ENCODE results near the gene SEC14L2. TPM values are rescaled to one million over a fixed set of nuclear protein-coding genes. Genes with fewer than 3 reads are reported as not detected.

Gene SEC14L2
- polyA plus RNA-seq, 2 donors: 27.2 to 29.1 TPM

DNA sequence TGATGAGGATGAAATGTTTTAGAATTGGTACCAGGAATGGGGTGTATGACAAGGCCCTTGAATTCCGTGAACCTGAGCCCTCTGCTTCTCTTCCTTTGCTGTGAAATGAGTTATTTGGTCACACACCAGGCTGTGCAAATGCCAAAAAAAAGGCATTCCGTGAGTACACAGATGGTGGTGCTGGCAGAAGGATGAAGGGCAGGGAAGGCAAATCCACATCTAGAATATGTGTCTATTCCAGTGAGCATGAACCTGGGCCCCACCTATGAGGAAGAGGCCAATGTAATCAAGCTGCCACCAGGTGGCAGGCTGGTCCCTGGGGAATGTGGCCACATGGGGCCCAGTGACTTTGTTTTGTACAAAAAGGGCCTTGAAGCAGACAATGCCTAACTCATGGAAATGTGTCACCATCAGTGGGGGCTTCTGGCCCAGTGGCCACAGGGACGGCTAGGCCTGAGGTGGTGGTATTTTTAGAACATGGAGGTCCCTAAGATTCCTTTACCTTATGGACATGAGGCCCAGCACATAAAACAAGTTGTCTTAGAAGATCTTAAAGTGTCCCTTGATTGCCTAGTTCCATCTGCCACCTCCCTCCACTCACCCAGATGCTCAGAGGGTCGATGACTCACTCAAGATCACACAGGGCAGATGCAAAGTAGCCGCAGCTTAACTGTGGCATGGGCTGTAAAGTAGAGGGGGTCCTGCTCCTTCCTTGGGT is 5.7 kb upstream of the SEC14L2 start:
- Histone ChIP-seq H3K4me3 (ENCODE audit: low read depth in 1 of 2, low read length in 2 of 2) (no peak overlapping the region), H3K36me3 (ENCODE audit: control insufficient read depth in 2 of 2, insufficient read depth in 2 of 2, low read length in 1 of 2) (no peaks in the 10 kb centered on the region), H3K27me3 (ENCODE audit: control insufficient read depth in 1 of 2, insufficient read depth in 2 of 2, low read length in 2 of 2) (no peaks in the 10 kb centered on the region), H3K9me3 (ENCODE audit: control insufficient read depth in 2 of 2, insufficient read depth in 1 of 2, low read depth in 1 of 2, low read length in 1 of 2) (no peaks in the 10 kb centered on the region), H3K4me1 (ENCODE audit: control insufficient read depth in 2 of 2, insufficient read depth in 2 of 2, low read length in 1 of 2) (peaks cover 0 to 9% of the 10 kb centered on the region in 2 donors), H3K27ac (ENCODE audit: low read depth in 2 of 2, low read length in 1 of 2) (no peak overlapping the region)
- WGBS, 2 donors: 55 to 60% methylated on average over 5 of the region's 5 CpGs

DNA sequence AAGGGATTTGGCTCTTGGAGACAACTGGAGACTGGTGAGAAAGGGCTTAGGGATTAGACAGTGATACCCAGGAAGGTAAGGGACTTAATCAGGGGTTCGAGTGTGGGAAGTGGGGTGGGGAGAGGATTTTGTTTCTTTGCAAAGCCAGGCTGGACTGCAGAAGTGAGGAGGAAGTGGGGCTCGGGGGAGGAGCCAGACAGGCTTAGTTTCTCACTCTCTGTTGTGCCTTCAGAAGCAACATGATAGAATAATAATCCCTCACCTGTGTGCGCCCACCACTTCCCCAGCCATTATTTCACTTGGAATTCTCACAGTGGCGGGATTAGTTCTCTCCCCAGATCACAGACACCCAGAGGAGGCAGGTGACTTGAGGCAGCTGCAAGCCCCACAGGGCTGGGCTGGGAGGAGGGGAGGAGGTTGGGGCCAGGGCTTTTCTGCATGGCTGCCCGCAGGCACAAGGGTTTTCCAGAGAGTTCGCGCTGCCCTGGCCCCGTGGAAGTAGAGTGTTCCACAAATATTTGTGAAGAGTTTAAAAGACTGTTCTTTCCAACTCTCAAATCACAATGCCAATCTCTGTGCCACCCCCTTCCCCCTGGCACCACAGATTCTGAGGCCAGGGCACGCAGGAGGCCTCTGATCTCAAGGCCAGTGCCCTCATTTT is 4.0 kb upstream of the SEC14L2 start:
- no peaks in the 10 kb centered on the region for H3K36me3 ChIP-seq (ENCODE audit: control insufficient read depth in 2 of 2, insufficient read depth in 2 of 2, low read length in 1 of 2)
- H3K27me3 ChIP-seq (ENCODE audit: control insufficient read depth in 1 of 2, insufficient read depth in 2 of 2, low read length in 2 of 2): no peaks in the 10 kb centered on the region
- WGBS, 2 donors: 51 to 63% methylated on average over 9 of the region's 9 CpGs
- no peak overlapping the region for H3K4me3 ChIP-seq (ENCODE audit: low read depth in 1 of 2, low read length in 2 of 2)
- H3K9me3 ChIP-seq (ENCODE audit: control insufficient read depth in 2 of 2, insufficient read depth in 1 of 2, low read depth in 1 of 2, low read length in 1 of 2): no peaks in the 10 kb centered on the region
- H3K27ac ChIP-seq (ENCODE audit: low read depth in 2 of 2, low read length in 1 of 2): no peak overlapping the region
- peaks cover 0 to 3% of the 10 kb centered on the region in 2 donors for H3K4me1 ChIP-seq (ENCODE audit: control insufficient read depth in 2 of 2, insufficient read depth in 2 of 2, low read length in 1 of 2)

DNA sequence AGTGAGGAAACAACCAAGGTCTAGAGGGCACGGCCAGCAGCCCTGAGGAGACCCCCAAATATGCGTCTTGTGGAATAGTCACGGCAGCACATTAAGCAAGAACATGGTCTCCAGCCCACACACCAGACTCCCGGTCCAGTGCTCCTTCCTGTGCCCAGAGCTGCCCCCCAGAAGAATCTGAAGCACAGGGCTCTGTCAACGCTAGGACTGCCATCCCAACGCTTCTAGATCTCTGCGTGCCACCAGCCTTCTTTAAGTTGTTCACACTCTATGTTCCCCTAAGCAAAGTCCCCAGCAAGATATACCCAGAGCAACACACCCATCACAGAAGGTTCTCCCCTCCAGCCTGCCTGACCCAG is 3.5 kb upstream of the SEC14L2 start:
- no peaks in the 10 kb centered on the region for H3K9me3 ChIP-seq (ENCODE audit: control insufficient read depth in 2 of 2, insufficient read depth in 1 of 2, low read depth in 1 of 2, low read length in 1 of 2)
- 85% methylated on average over 7 of the region's 7 CpGs for WGBS, 2 donors
- H3K27ac ChIP-seq (ENCODE audit: low read depth in 2 of 2, low read length in 1 of 2): no peak overlapping the region
- H3K27me3 ChIP-seq (ENCODE audit: control insufficient read depth in 1 of 2, insufficient read depth in 2 of 2, low read length in 2 of 2): no peaks in the 10 kb centered on the region
- no peak overlapping the region for H3K4me3 ChIP-seq (ENCODE audit: low read depth in 1 of 2, low read length in 2 of 2)
- H3K4me1 ChIP-seq (ENCODE audit: control insufficient read depth in 2 of 2, insufficient read depth in 2 of 2, low read length in 1 of 2): peaks cover 0 to 8% of the 10 kb centered on the region in 2 donors
- H3K36me3 ChIP-seq (ENCODE audit: control insufficient read depth in 2 of 2, insufficient read depth in 2 of 2, low read length in 1 of 2): no peaks in the 10 kb centered on the region

DNA sequence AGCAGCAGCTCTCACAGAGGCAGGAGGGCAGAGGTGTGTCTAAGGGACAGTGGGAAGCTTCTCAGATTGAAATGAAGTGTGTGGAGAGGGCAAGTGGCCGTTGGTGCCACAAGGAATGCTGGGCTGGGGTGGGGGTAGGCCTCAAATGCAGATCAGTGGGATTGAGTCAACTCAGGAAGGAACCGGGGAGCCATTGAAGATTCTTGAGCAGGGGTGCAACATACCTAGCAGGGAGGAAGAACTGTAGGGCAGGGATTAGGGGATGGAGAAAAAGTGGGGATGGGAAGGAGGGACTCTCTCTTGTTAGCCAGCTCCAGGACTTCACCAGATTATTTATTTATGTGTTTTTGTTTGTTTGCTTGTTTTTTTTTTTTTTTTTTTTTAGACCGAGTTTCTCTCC is 2.9 kb upstream of the SEC14L2 start:
- Histone ChIP-seq H3K4me3 (ENCODE audit: low read depth in 1 of 2, low read length in 2 of 2) (no peak overlapping the region), H3K9me3 (ENCODE audit: control insufficient read depth in 2 of 2, insufficient read depth in 1 of 2, low read depth in 1 of 2, low read length in 1 of 2) (no peaks in the 10 kb centered on the region), H3K27me3 (ENCODE audit: control insufficient read depth in 1 of 2, insufficient read depth in 2 of 2, low read length in 2 of 2) (no peaks in the 10 kb centered on the region), H3K27ac (ENCODE audit: low read depth in 2 of 2, low read length in 1 of 2) (no peak overlapping the region), H3K4me1 (ENCODE audit: control insufficient read depth in 2 of 2, insufficient read depth in 2 of 2, low read length in 1 of 2) (peaks cover 2 to 11% of the 10 kb centered on the region in 2 donors), H3K36me3 (ENCODE audit: control insufficient read depth in 2 of 2, insufficient read depth in 2 of 2, low read length in 1 of 2) (no peaks in the 10 kb centered on the region)
- WGBS, 2 donors: 83 to 84% methylated on average over 2 to 3 of the region's 3 CpGs

DNA sequence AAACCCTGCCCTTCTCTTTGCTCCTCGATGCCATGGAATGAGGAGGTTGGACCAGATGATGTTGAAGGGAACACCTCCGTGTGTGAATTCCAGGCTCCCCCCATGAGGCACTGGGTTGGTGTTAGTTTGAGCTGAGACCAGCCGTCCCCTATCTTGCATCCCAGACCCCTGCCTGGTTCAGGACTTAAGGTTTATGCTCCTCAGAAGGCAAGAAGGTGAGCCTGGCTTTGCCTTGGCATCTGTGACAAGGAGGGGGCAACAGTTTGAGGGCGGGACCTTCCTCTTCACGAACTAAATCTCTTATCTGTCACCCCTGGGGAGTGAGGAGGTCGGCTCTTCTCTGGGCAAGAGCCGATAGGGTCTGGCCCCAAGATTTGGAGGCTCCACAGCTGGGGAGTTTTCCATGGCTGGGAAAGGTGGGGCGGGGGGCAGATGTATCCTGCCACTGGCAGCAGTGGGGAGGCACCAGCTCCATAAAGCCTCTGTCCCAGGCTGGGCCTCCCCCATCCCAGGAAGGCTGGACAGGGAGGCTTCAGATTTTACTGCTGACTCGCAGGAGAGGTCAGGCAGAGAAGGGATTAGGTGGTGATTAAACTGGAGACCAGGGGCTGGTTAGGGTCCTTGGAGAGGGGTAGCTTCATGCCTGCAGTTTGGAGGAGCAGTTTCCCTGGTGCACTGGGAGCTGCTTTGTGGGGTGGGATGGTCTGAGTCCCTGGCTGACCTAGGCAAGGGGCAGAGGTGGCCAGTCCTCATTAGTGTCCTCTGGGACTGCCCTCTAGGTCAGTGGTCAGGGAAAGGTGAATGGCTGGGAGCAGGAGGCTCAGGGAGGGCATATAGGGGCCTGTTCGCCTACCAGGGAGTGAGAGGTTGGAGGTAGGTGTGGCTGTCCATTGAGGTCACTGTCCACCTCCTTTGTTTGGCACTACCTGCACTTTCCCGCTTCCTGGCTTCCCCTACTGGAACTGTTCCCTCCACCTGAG is 1.1 kb downstream of the SEC14L2 start:
- Histone ChIP-seq H3K27me3 (ENCODE audit: control insufficient read depth in 1 of 2, insufficient read depth in 2 of 2, low read length in 2 of 2) (no peaks in the 10 kb centered on the region), H3K4me3 (ENCODE audit: low read depth in 1 of 2, low read length in 2 of 2) (peak overlapping the region; percentile 66 to 71), H3K4me1 (ENCODE audit: control insufficient read depth in 2 of 2, insufficient read depth in 2 of 2, low read length in 1 of 2) (peaks cover 2 to 18% of the 10 kb centered on the region in 2 donors), H3K9me3 (ENCODE audit: control insufficient read depth in 2 of 2, insufficient read depth in 1 of 2, low read depth in 1 of 2, low read length in 1 of 2) (no peaks in the 10 kb centered on the region), H3K36me3 (ENCODE audit: control insufficient read depth in 2 of 2, insufficient read depth in 2 of 2, low read length in 1 of 2) (peaks cover 0 to 3% of the 10 kb centered on the region in 2 donors), H3K27ac (ENCODE audit: low read depth in 2 of 2, low read length in 1 of 2) (peak overlapping the region in 1 of 2 donors; percentile 35)
- WGBS, 2 donors: 30 to 31% methylated on average over 11 of the region's 11 CpGs

DNA sequence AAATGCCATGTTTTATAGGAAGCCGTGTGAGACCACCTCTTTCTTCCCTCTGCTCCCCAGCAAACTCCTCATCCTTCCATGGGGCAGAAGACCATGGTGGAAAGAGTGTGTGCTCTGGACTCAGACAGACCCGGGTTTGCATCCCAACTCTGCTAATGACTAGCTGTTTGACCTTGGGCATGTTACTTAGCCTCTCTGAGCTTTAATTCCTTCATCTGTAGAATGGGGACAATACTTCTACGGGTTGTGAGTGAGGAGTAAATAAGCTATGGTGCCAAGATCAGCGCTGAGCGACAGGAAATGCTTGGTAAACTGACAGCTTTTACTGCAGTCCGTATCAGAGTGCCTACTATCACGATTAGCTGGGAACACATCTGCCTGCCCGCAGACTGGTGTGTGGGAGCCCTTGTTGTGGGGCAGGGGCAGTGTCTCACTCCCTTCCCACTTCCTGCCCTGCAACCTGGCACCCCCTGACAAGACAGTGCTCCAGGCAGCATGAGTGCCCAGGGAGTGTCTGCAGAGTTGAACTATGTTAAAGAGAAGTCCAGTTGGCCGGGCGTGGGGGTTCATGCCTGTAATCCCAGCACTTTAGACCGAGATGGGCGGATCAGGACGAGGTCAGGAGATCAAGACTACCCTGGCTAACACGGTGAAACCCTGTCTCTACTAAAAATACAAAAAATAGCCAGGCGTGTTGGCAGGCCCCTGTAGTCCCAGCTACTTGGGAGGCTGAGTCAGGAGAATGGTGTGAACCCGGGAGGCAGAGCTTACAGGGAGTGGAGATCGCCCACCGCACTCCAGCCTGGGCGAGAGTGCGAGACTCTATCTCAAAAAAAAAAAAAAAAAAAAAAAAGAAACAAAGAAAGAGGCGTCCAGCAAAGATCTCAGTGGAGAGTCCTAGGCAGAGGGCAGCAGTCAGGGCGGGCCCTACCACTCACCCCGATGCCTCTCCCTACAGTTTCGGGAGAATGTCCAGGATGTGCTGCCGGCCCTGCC is 2.2 kb downstream of the SEC14L2 start:
- peaks cover 3 to 4% of the 10 kb centered on the region in 2 donors for H3K36me3 ChIP-seq (ENCODE audit: control insufficient read depth in 2 of 2, insufficient read depth in 2 of 2, low read length in 1 of 2)
- 56 to 60% methylated on average over 24 to 25 of the region's 25 CpGs for WGBS, 2 donors
- no peaks in the 10 kb centered on the region for H3K9me3 ChIP-seq (ENCODE audit: control insufficient read depth in 2 of 2, insufficient read depth in 1 of 2, low read depth in 1 of 2, low read length in 1 of 2)
- peak overlapping the region; percentile 66 to 71 for H3K4me3 ChIP-seq (ENCODE audit: low read depth in 1 of 2, low read length in 2 of 2)
- peaks cover 2 to 18% of the 10 kb centered on the region in 2 donors for H3K4me1 ChIP-seq (ENCODE audit: control insufficient read depth in 2 of 2, insufficient read depth in 2 of 2, low read length in 1 of 2)
- H3K27me3 ChIP-seq (ENCODE audit: control insufficient read depth in 1 of 2, insufficient read depth in 2 of 2, low read length in 2 of 2): no peaks in the 10 kb centered on the region
- H3K27ac ChIP-seq (ENCODE audit: low read depth in 2 of 2, low read length in 1 of 2): peak overlapping the region in 1 of 2 donors; percentile 31

DNA sequence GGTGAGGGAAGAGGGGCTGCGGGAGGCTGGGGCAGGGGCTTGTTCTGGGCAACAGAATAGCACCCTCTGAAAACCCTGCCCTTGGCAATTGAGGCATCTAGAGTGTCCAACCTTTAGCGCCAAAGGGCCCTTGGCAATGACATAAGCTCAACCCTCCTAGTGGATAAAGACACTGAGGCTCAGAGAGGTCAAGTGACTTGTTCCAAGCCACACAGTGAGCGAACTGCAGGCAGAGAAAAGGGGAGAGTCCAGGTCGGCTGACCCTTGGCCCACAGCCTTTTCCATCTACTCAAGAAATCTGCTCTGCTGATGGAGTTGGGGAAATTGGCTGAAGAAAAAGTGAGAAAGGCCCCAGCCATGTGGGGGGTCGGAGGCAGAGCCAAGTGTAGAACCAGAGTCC is 2.9 kb downstream of the SEC14L2 start:
- WGBS, 2 donors: 83 to 91% methylated on average over 5 of the region's 5 CpGs
- Histone ChIP-seq H3K27me3 (ENCODE audit: control insufficient read depth in 1 of 2, insufficient read depth in 2 of 2, low read length in 2 of 2) (no peaks in the 10 kb centered on the region), H3K36me3 (ENCODE audit: control insufficient read depth in 2 of 2, insufficient read depth in 2 of 2, low read length in 1 of 2) (peaks cover 3 to 4% of the 10 kb centered on the region in 2 donors), H3K4me1 (ENCODE audit: control insufficient read depth in 2 of 2, insufficient read depth in 2 of 2, low read length in 1 of 2) (peaks cover 2 to 18% of the 10 kb centered on the region in 2 donors), H3K9me3 (ENCODE audit: control insufficient read depth in 2 of 2, insufficient read depth in 1 of 2, low read depth in 1 of 2, low read length in 1 of 2) (no peaks in the 10 kb centered on the region), H3K4me3 (ENCODE audit: low read depth in 1 of 2, low read length in 2 of 2) (no peak overlapping the region), H3K27ac (ENCODE audit: low read depth in 2 of 2, low read length in 1 of 2) (no peak overlapping the region)

DNA sequence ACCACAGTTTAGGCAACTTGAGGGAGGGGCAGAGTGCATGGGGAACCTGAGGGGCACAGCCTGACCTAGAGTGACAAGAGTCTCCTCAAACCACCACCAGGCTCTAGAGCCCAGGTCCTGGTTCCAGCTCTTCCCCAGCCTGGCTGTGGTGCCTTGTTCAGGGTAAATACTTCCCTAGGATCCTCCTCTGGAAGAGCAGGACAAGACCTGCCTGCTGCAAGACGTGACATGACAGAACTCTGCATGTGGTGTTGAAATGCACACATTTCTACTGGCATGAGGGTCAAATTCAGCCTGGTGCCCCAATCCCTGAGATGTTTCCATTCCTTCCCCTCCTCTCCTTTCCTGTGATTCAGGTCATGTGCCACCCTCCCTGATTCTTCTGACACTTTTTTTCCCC is 3.3 kb downstream of the SEC14L2 start:
- no peak overlapping the region for H3K4me3 ChIP-seq (ENCODE audit: low read depth in 1 of 2, low read length in 2 of 2)
- no peak overlapping the region for H3K27ac ChIP-seq (ENCODE audit: low read depth in 2 of 2, low read length in 1 of 2)
- H3K36me3 ChIP-seq (ENCODE audit: control insufficient read depth in 2 of 2, insufficient read depth in 2 of 2, low read length in 1 of 2): peaks cover 3 to 4% of the 10 kb centered on the region in 2 donors
- WGBS, 2 donors: 48 to 71% methylated on average over 1 of the region's 1 CpG
- H3K27me3 ChIP-seq (ENCODE audit: control insufficient read depth in 1 of 2, insufficient read depth in 2 of 2, low read length in 2 of 2): no peaks in the 10 kb centered on the region
- peaks cover 2 to 18% of the 10 kb centered on the region in 2 donors for H3K4me1 ChIP-seq (ENCODE audit: control insufficient read depth in 2 of 2, insufficient read depth in 2 of 2, low read length in 1 of 2)
- H3K9me3 ChIP-seq (ENCODE audit: control insufficient read depth in 2 of 2, insufficient read depth in 1 of 2, low read depth in 1 of 2, low read length in 1 of 2): no peaks in the 10 kb centered on the region
